Natural killer cell (primary cell): ENCODE results near the gene PCDH9. TPM values are rescaled to one million over a fixed set of nuclear protein-coding genes. Genes with fewer than 3 reads are reported as not detected.

Experiments used
- ATAC-seq, 3 donors: fragments of 150-1000 bp in 2 of 3; fragments of 200-7000 bp in 1 of 3; cut with Tn5 transposase; 1 replicate in 1 of 3; 2 replicates in 2 of 3; pipeline ENCODE4 v1.10.0; 2021; ENCODE audit warnings: mild to moderate bottlenecking in 2 of 3, moderate library complexity in 2 of 3
- DNase-seq, 2 donors: peaks; one replicate each; pipeline versions ENCODE4 v3.0.0 to v3.0.0-alpha.2; 2013 to 2021; ENCODE audit warnings: mixed read lengths in 1 of 2
- H3K27ac ChIP-seq: one replicate; pipeline ENCODE4 v1.5.1; 2013; ENCODE audit warnings: mild to moderate bottlenecking, low read length
- H3K27me3 ChIP-seq: one replicate; pipeline ENCODE4 v1.6.1; 2013; ENCODE audit warnings: low read length; ENCODE audit not compliant: control insufficient read depth, insufficient read depth
- H3K36me3 ChIP-seq: one replicate; pipeline ENCODE4 v1.6.1; 2013; ENCODE audit warnings: low read length; ENCODE audit not compliant: control insufficient read depth, insufficient read depth
- H3K4me1 ChIP-seq: one replicate; pipeline ENCODE4 v1.6.1; 2013; ENCODE audit warnings: low read length; ENCODE audit not compliant: control insufficient read depth, insufficient read depth
- H3K4me3 ChIP-seq: one replicate; pipeline ENCODE4 v1.5.1; 2013; ENCODE audit warnings: low read length
- H3K9me3 ChIP-seq: one replicate; pipeline ENCODE4 v1.6.1; 2013; ENCODE audit warnings: low read length; ENCODE audit not compliant: control insufficient read depth, insufficient read depth
- H3K27ac Mint-ChIP-seq, 2 donors: one replicate each; pipeline ENCODE4 v1.8.0; 2022; ENCODE audit warnings: mild to moderate bottlenecking in 2 of 2, mixed read lengths in 2 of 2, moderate library complexity in 1 of 2
- H3K27me3 Mint-ChIP-seq, 2 donors: one replicate each; pipeline ENCODE4 v1.8.0; 2022; ENCODE audit warnings: low read depth in 2 of 2, mixed read lengths in 2 of 2
- H3K36me3 Mint-ChIP-seq: one replicate; pipeline ENCODE4 v1.8.0; 2022; ENCODE audit warnings: mixed read lengths
- H3K4me1 Mint-ChIP-seq, 2 donors: one replicate each; pipeline ENCODE4 v1.8.0; 2022; ENCODE audit warnings: mixed read lengths in 2 of 2
- H3K4me3 Mint-ChIP-seq: one replicate; pipeline ENCODE4 v1.8.0; 2022; ENCODE audit warnings: mild to moderate bottlenecking, moderate library complexity, mixed read lengths
- H3K9me3 Mint-ChIP-seq, 2 donors: one replicate each; pipeline ENCODE4 v1.8.0; 2022; ENCODE audit warnings: mixed read lengths in 2 of 2
- CTCF ChIP-seq: fragments of 200-600 bp; IDR thresholded peaks from one replicate; pipeline ENCODE4 v1.8.0; 2022; ENCODE audit warnings: antibody characterized with exemption
- WGBS: methylation state at CpG from one replicate; pipeline ENCODE4 v1.1.7; 2013; ENCODE audit warnings: missing lambda C conversion rate; ENCODE audit not compliant: insufficient coverage; 5-methylcytosine and 5-hydroxymethylcytosine counted together
- intact Hi-C: fragments of 100-400 bp; cut with micrococcal nuclease; formaldehyde crosslinking; loops from one replicate; pipeline ENCODE4 v1.14.2; 2022
- total RNA-seq, 4 donors: library from RNA; stranded (reverse); fragments of 120-200 nt in 1 of 4; gene quantifications; one replicate each; pipeline versions ENCODE4 v1.2.3 to v1.2.4, GENCODE V29; 2013 to 2022

PCDH9 gene
- total RNA-seq, 3 donors from 2014 or later (not counting 1 experiment from before 2014, with no cell fraction given): 0.43 to 1.5 (median 0.68) TPM

GRCh38 chr13:67232384-67232783 is 2.2 kb upstream of the PCDH9 start:
- H3K4me1 ChIP-seq: peaks cover 16% of the 10 kb centered on the region
- intact Hi-C loops: loop anchor here (5.0 kb wide), 1 partner anchor 1305 kb away; no protein-coding TSS in a partner anchor
- no peaks in the 10 kb centered on the region for H3K9me3 Mint-ChIP-seq
- 59% methylated on average over 4 of the region's 5 CpGs for WGBS
- H3K27ac ChIP-seq: no peak overlapping the region
- no peak overlapping the region for H3K4me3 ChIP-seq
- H3K4me3 Mint-ChIP-seq: peak overlapping the region; percentile 22
- TF ChIP-seq CTCF: no peak
- DNase-seq (no peak), ATAC-seq (no peak)
- H3K36me3 Mint-ChIP-seq: no peaks in the 10 kb centered on the region
- H3K27me3 Mint-ChIP-seq: peaks cover 2 to 9% of the 10 kb centered on the region in 2 donors
- no peaks in the 10 kb centered on the region for H3K36me3 ChIP-seq
- H3K4me1 Mint-ChIP-seq: peaks cover 0 to 11% of the 10 kb centered on the region in 2 donors
- H3K9me3 ChIP-seq: no peaks in the 10 kb centered on the region
- H3K27ac Mint-ChIP-seq: no peak overlapping the region
- H3K27me3 ChIP-seq: no peaks in the 10 kb centered on the region

- H3K36me3 Mint-ChIP-seq: no peaks in the 10 kb centered on the region
- peaks cover 0 to 11% of the 10 kb centered on the region in 2 donors for H3K4me1 Mint-ChIP-seq
- H3K4me3 ChIP-seq: peak overlapping the region; percentile 87
- DNase-seq (no peak), ATAC-seq (no peak)
- no peaks in the 10 kb centered on the region for H3K36me3 ChIP-seq
- H3K4me3 Mint-ChIP-seq: no peak overlapping the region
- H3K27ac ChIP-seq: no peak overlapping the region
- H3K9me3 ChIP-seq: no peaks in the 10 kb centered on the region
- H3K27ac Mint-ChIP-seq: peak overlapping the region in 1 of 2 donors; percentile 16
- no peaks in the 10 kb centered on the region for H3K9me3 Mint-ChIP-seq
- no peak for TF ChIP-seq CTCF
- intact Hi-C loops: loop anchor here (5.0 kb wide), 1 partner anchor 1304 kb away; no protein-coding TSS in a partner anchor
- WGBS: 0% methylated on average over 7 of the region's 11 CpGs
- no peaks in the 10 kb centered on the region for H3K27me3 ChIP-seq
- peaks cover 16% of the 10 kb centered on the region for H3K4me1 ChIP-seq
- H3K27me3 Mint-ChIP-seq: peaks cover 0 to 9% of the 10 kb centered on the region in 2 donors
These were observed 1.3 kb upstream of the PCDH9 start for GRCh38 chr13:67231289-67232000.

- Mint-ChIP-seq H3K4me1 (peaks cover 0 to 11% of the 10 kb centered on the region in 2 donors), H3K27ac (no peak overlapping the region), H3K4me3 (no peak overlapping the region), H3K9me3 (no peaks in the 10 kb centered on the region), H3K36me3 (no peaks in the 10 kb centered on the region), H3K27me3 (peaks cover 0 to 13% of the 10 kb centered on the region in 2 donors)
- H3K36me3 ChIP-seq: no peaks in the 10 kb centered on the region
- no peaks in the 10 kb centered on the region for H3K9me3 ChIP-seq
- peak; percentile 86 for DNase-seq
- peaks cover 16% of the 10 kb centered on the region for H3K4me1 ChIP-seq
- H3K27me3 ChIP-seq: no peaks in the 10 kb centered on the region
- H3K4me3 ChIP-seq: peak overlapping the region; percentile 87
- peak overlapping the region; percentile 51 for H3K27ac ChIP-seq
- no peak for TF ChIP-seq CTCF
- peak; percentile 90 to 94 (median 93) for ATAC-seq
- intact Hi-C loops: loop anchor here (5.0 kb wide), 1 partner anchor 1303 kb away; no protein-coding TSS in a partner anchor
- under 1% methylated on average over 86 of the region's 86 CpGs for WGBS
These were observed 510 bp upstream of the PCDH9 start for GRCh38 chr13:67230404-67231288.
